NCI-H1092 treated with DMSO at 0.1 percent for 48 hours (cell line): ENCODE data around the gene NFE2L2.
"Not testable (repeated sequence)": the region's sequence is repeated elsewhere in the genome, so short reads cannot be mapped to it uniquely, and the experiment has no call there.

Source experiments
- DNase-seq: peaks from one replicate; lab custom pipeline; 2025; lab: John Stamatoyannopoulos, UW

Gene NFE2L2

DNA sequence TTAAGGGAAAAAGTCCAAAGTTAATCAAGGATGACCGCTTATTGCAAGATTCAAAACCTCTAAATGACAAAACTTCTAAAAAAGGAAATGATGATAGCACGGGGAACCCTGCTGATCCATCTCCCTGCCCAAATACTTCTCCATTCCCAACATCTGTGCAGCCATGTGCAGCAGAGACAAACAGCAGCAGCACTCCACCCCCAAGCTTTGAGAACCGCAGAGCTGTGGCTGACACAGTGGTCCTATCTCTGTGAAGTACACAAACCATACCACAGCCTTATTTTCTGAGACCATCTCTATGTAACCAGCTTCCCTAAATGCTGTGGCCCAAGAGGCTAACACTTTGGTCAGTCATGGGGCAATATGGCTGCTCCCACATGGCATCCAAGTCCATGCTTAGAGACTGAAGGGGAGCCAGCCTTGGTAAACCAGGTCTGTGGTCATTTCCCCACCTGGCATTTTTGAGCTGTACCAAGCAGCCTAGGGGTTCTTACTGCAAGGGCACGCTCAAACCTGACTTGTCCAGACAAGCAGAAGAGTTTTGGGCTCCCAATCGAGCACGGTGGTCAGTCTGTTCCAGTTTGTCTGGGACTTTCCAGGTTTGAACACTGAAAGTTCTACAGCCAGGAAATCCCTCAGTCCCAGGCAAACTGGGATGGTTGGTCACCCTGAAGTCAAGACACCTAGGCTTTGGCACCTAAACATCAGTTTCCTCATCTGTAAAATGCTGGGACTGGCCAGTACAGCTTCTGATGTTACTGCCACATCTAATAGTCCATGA lies 17.1 kb upstream of the NFE2L2 start:
- no peak for DNase-seq

DNA sequence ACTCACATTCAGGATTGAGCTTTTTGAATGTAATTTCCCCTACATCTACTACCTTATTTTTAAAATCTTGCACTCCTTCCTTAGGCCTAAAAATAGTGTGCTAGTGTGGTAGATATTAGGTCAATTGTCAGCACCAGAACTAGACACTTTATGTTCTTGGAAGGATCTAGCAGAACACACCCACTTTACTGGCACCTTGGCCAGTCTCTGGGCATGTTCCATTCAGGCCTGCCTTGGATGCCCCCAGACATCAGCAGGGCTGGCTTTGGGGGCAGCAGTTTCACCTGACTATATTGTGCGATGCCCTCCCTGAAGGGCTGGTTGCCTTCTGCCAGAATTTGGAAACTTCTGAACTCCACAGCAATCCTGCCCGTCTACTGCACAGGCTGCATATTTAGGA lies 15.3 kb upstream of the NFE2L2 start:
- DNase-seq, result no peak

DNA sequence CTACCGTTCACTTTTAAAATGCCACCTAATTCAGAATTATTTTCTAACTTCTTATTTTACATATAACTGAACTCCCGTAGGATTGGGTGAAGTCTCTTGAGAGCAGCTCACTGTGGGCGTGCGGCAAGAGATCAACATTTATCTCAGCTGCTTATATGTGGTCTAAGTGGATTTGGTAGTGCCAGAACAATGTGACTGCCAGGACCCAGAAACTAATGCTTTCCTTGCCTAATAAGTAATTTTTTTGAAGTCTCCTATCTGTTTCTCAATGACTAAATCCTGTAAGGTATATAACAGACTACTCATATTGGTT lies 11.2 kb upstream of the NFE2L2 start:
- DNase-seq, result no peak

DNA sequence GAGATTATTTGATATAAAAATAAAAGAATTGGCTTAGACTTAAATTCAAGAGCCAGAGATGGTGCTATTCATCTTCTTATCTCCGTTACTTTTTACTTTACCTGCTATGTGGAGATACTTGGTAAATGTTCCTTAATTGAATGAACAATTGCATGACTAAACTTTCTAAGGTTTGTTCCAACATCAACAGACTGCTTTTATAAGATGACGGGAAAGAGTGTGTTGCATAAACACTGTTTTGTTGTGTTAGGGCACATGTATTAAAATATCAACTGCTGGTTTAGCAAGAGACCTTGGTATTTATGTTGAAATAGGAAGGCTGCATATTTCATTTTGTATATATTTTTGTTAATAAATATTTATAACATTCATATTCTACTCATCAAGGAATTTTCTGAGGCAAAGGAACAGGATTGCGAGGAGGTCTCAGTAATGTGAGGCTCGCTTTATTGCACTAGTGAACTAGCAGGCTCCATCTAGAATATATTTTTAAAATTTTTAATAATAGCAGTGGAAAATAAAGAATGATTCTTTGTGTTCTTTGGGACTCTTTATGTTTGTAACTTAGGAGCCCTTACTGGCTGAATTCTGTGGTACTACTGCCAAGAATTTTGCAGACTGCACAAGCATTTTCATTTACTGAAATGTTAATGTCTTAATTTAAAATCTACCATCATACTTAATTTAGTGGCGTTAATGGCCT lies 10.7 kb upstream of the NFE2L2 start:
- no peak for DNase-seq

DNA sequence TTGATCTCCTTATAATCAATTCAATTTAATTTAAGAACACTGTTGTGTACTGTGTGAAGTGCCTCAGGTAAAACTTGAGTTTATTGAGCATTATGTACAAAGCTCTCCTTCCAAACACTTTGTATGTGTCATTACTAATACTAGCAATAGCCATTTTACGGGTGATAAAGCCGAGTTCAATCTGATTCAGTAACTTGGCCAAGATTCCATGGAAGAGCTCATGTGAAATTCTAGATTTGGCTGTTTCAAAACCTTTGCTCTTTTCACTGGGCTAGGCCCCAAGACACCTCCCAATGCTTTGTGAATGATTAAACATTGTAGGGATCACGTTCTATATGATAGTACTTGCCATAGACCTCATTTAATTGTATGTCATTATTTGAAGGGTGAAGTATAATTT lies 8.9 kb upstream of the NFE2L2 start:
- DNase-seq, result no peak

DNA sequence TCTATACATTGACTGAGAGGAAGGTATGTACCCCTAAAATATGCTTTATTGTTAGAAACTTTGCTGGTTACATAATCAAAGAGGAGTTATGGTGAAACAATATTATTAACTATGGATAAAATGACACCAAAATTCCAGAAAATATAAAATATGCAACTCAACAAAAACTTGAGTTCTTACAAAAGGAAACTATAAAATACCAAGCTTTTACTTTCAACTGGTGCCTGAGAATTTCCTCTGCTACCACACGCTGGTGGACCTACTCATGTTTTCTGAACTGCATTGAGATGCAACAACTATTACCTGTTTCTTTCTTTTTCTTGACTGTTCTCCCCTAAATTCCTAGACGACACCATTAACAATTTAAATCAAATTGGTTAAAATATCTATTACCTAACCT lies 8.2 kb upstream of the NFE2L2 start:
- DNase-seq, result no peak

DNA sequence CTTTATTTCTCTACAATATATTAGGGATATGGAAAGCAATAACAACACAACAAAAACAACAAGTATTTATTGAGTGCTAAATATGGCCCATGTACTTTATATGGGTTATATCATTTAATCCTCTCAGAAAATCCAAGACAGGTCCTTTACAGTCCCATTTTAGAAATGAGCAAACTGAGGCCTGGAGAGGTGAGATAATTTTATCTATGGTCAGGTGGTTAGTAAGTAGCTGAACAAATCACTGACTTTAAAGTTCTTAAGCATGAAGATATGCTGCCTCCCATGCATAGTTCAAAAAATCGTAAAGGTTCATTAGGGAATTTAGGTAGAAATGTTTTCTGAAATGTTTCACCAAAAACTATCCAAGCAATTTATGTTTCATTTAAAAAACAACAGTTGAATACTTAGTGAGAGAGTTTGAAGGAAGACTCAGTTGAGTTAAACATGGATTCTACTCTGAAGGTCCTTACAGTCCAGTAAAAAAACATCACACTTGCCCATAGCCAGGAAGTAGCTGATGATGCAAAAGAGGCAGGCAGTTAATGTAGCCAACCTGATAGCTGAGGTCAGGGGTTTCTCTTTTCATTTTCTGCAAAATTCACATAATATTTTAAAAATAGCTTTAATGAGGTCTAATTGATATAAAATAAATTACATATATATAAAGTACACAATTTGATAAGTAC lies 7.6 kb upstream of the NFE2L2 start:
- no peak for DNase-seq

DNA sequence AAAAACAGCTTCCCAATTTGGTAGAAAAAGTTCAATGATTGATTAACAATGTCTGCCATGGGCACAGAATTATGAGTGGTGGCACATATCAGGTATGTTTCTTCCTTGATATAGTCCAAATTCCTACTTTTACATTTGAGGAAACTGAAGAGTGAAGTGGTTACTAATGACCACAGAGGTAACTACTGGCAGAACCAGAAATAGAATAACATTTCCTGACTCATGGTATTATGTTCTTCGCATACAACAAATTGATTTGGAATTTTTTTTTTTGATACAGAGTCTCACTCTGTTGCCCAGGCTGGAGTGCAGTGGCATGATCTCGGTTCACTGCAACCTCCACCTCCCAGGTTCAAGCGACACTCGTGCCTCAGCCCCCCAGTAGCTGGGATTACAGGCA lies 6.0 kb upstream of the NFE2L2 start:
- no peak for DNase-seq

DNA sequence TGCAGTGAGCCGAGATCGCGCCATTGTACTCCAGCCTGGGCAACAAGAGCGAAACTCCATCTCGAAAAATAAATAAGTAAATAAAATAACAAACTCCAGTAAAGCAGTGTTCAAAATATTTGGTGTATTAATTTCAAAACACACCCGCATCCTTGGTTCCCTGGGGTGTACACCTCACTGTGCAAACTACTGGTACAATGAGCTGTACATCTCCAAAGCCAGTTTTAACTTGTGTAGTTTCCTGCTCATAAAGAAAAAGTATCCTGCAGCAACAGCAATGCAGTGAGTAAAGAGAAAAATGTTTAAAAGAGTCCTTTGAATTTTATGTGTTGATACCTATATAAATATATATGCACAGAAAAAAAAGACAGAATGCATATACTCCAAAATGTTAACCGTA lies 4.4 kb upstream of the NFE2L2 start:
- no peak for DNase-seq

DNA sequence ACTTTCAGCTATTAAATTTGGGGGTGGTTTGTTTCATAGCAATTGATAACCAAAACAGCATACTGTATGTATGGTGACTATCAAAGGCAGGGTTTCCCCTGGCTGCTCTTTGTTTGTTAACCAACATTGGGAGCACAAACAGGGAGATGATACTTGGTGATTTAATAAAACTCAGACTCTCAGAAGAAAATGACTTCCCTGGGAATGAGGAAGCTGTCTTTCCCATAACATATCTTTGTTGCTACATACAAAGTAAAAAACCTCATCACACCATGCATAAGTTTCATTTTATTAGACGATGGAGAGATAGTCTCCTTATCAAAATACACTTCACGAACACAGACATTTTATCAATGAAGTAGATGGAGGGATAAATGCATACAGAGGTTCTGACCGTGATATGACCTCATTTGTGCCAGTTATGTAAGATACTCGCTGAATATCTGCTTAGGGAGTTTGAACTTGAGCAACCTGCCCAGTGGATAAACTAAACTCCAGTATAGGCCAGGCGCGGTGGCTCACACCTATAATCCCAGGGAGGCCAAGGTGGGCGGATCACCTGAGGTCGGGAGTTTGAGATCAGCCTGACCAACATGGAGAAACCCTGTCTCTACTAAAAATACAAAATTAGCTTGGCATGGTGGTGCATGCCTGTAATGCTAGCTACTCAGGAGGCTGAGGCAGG lies 3.8 kb upstream of the NFE2L2 start:
- DNase-seq, result no peak

DNA sequence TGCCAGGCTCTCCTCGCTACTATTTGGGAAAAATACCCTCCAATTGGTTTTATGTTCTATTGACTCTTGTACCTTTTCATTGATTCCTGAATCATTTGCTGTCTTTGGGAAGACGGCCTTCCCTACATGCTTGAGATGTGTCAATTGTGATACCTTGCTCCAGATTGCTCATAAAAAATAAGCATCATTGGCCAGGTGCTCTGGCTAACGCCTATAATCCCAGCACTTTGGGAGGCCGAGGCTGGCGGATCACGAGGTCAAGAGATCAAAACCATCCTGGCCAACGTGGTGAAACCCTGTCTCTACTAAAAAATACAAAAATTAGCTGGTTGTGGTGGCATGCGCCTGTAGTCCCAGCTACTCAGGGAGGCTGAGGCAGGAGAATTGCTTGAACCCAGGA lies 2.4 kb upstream of the NFE2L2 start:
- not testable (repeated sequence) for DNase-seq

DNA sequence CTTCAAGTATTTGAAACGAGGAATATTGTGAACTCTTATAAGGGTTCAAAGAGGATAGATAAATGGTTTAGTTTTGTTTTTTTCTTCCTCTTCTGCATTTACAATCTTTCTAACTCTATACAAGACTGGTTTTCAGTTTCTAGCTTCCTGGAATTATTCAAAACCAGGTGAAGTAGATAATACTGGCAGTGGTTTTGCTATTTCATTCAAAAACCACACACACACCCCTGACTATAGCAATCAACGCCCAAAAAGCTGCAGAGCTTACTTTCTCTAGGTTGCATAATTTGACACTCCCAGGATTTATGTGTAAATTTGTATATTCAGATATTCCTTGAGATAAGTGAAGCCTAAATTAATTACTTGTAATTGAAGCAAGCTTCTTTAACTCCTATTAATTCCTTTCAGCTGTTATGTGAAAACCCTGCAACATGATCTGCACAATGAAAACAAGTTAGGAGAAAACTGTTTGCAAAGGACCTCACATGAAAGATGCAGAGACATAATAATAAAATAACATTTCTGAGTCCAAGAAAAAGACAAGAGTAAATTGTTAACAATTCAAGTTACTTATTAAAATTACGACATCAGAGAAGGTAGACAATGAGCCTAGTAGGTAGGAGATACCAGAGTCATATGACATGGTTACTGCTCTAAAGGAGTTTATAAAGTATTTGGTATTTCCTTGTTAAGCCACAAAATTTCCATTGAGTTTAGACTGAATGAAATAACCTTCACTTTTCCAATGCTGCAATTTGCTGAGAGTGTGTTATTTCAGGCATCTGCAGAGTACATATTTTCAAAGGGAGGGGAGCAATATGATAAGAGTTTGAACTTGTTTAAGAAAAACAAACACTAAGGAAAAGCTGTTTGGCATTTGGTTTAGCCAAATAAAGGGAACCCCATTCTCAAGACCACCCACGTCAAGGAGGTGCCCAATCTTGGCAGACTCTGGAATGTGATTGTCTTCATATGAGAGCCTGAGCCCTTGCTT lies 1.6 kb upstream of the NFE2L2 start:
- no peak for DNase-seq

DNA sequence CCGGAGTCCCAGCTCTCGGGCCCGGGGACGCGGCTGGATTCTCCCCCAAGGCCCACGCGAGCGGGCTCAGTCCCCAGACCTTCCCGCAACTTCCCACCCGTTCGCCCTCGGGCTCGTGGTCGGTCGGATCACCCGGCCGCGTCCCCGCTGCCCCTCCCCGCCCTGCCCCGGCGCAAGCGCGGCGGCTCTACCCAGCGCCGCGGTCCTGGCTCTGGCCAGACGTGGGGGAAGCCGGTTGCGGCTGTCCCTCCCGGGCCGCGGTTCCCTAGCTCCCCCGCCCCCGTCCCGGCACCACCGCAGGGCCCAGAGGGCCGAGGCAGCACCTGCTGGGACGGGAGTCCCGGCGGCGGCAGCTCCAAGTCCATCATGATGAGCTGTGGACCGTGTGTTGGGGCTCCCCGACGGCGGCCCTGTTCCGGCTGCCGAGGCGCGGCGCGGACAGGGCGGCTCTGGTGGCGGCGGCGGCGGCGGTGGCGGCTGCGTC lies 276 bp downstream of the NFE2L2 start:
- DNase-seq, result no peak

DNA sequence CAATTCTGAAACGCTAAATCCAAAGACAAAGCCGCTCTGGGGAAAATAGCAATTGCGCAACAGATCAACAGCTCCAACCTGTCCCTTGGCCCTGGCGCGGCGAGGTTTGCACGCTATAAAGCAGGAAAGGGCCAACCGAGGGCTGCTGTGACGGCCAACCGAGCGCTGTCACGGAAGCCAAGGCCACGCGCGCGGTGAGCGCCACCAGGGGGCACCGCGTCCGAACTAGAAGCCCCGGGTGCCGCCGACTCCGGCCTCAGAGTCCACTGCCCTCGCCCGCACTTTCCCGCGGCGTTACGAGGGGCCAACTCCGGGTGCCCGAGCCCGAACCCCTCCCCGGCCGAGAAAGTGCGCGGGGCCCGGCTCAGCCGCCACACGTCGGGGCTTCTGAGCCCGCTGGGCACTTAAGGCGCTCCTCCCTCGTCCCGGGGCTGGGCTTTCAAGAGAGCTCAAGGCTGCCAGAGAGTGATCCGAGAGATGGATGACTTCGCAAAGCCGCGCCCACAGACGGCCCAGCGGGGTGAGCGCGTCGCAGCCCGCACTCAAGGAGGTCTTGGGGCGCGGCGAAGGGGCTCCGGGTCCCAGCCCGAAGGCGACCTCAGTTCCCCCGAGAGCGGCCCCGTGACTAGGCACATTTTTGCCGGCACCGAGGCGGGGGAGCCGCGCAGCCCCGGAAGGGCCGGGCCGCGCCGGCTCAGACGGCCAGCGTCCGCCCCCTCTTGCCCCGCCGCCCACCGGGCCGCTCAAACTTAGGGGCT lies 897 bp downstream of the NFE2L2 start:
- peak; percentile 89 for DNase-seq

DNA sequence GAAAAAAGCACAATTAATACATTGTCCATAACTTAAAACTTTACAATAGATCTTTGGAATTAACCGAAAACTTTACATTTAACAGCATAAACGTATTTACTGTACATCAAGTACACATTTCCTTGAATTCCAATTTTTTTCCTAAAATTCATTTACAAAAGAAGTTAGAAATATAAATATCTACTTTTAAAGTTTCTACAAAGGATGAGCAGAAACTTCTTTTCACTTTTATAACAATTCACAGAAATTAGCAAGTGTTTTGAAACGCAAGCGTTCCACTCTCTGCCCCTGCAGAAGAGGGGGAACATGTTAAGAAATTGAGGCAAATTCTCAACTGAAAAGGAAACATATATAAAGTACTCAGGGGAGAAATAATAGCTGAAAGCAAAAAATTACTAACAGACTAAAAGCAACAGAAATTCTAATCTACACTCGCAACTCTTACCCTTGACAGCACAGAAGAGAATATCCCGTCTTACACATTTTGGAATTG lies 1.5 kb downstream of the NFE2L2 start:
- no peak for DNase-seq

DNA sequence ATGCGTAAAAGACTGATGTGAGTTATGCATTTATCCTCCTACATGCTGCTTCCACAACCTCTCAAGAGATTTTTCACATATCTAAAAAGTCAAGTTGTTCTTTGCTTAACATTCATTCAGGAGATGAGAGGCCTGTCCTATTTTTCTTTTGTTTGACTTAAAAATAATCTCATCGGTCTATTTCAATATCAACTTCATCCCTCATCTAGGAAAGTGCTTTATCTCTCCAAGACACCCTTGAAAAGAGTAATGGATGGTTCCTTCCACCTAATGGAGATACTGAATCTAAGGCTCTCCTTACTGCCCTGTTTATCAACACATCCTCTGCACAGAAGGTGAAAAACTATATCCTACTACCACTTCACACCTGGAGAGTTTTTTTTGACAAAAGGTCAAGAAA lies 2.4 kb downstream of the NFE2L2 start:
- DNase-seq, result no peak

DNA sequence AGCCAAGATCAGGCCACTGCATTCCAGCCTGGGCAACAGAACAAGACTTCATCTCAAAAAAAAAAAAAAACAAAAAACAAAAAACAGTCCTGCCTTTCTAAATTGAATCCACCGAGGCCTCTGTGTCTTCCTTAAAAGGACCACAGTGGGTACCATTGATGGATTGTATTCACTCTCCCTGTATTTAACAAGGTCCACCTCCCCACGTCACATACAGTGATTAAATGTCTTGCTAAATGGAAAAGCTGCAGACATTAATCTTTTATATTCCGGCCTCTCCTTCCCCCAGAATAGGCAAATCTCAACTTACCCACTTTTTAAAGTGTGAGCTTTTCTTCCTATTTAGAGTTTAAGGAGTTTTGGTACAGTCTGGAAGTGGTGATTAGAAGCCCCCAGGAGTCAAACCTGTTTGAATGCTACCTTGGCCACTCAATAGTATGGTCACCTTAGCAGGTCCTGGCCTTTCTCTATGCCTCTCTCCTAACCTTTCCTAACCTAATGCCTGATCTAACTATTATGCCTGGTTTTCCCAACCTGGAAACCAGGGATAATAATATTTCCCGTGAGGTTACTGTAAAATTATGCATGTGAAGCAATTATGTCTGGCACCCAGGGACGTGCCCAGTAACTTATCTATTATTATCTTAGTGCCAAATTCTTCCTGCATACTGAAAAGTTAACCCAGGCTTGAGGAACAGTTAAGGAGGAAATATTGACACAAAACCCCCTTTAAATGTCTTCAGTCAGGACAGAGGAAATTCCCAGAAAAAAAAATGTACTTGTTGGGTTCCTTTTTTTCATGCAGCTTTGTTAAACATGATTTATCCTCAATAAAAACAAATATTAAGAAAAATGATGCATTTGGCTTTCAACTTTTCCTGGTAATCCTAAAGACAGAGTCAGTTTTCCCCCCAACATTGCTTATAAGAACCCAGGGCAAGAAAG lies 3.1 kb downstream of the NFE2L2 start:
- no peak for DNase-seq

DNA sequence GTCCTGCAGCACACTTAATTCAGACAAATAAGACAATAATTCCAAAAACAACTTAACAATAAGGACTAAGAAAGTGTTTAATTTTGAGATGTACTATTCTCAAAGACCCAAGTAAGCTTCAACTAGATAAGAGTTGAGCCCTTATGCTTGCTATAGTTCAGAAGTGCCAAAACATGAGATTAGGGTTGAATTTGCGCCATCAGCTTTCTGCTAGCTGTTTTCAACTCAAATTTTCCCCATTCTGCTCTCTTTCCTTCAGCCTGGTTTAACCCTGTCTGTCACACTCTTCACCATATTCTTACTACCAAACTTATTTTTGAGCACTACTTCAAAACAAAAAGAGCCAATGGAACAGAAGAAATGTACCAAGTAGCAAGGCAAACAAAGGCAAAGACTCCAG lies 4.1 kb downstream of the NFE2L2 start:
- no peak for DNase-seq

DNA sequence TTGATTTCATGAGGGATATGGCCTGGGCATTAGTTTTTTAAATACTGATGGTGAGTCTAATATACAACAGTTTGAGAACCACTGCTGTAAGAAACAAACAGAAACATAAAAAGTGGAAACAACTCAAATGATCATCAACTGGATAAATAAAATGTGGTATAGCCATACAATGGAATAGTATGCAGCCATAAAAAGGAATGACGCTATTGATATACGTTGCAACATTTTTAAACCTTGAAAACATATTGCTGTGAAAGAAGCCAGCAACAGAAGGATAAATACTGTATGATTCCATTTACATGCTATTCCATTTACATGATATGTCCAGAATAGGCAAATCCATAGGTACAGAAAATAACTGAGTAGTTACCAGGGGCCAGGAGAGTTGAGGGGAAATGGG lies 6.5 kb downstream of the NFE2L2 start:
- no peak for DNase-seq
